Measurements from ENCODE around the gene HOXD12.

HOXD12 gene

GRCh38 chr2:176092270-176093144 is 7.1 kb upstream of the HOXD12 start, which contains the start of gene HOXD13:
Gene HOXD13 (plus strand): TSS chr2:176092721. CDS start chr2:176092891, 170 bp downstream.
- DNase-seq (ENCODE audit: low read depth, low spot score): no peak

DNA sequence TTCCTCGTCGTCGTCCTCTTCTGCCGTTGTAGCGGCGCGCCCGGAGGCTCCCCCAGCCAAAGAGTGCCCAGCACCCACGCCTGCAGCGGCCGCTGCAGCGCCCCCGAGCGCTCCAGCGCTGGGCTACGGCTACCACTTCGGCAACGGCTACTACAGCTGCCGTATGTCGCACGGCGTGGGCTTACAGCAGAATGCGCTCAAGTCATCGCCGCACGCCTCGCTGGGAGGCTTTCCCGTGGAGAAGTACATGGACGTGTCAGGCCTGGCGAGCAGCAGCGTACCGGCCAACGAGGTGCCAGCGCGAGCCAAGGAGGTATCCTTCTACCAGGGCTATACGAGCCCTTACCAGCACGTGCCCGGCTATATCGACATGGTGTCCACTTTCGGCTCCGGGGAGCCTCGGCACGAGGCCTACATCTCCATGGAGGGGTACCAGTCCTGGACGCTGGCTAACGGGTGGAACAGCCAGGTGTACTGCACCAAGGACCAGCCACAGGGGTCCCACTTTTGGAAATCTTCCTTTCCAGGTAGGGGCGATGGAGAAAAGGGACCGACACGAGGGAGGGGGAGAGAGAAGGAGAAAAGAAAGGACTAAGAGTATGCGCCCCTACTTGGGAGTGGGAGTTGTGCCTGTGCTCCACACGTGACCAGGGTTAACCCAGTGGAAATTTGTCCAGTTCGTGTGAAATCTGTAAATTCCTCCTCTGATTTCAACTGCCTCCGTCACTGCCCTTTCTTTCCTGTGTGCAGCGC is 6.3 kb upstream of the HOXD12 start:
- DNase-seq (ENCODE audit: low read depth, low spot score): no peak

DNA sequence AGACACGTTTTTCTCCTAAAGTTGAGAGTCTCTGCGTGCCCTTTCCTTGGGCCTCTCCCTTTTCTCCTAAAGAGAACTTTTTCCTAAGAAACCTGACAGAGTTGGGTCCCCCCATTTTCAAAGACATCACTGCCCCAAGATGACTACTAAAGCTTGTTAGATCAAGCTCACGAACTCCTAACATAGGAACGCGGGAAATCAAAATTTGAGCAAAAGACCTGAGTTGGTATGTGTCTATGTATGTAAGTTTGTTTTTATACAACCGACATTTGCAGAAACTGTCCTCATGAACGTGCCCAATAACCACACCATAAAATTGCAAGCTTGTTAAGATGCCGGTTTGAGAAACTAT is 5.7 kb upstream of the HOXD12 start:
- no peak for DNase-seq (ENCODE audit: low read depth, low spot score)

- DNase-seq (ENCODE audit: low read depth, low spot score): no peak
Observed at GRCh38 chr2:176094349-176094748, 5.2 kb upstream of the HOXD12 start.

DNA sequence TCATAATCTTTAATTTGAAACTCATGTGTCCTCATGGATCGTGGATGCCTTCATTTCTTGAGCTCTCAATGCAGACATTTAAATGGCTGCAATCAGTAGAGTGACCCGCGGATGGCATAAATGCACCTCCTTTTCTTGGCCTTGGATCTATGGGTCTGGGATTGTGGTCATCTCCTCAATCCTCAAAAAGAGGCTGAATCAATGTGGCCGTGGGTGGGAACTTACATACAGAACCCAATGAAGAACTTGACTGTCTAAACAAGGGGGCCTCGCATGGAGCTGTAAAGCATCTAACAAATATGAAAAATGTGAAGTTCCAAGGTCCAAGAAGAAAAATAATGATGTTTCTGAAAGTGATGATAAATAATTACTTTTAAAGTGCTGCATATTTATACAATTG is 4.2 kb upstream of the HOXD12 start:
- DNase-seq (ENCODE audit: low read depth, low spot score): no peak

DNA sequence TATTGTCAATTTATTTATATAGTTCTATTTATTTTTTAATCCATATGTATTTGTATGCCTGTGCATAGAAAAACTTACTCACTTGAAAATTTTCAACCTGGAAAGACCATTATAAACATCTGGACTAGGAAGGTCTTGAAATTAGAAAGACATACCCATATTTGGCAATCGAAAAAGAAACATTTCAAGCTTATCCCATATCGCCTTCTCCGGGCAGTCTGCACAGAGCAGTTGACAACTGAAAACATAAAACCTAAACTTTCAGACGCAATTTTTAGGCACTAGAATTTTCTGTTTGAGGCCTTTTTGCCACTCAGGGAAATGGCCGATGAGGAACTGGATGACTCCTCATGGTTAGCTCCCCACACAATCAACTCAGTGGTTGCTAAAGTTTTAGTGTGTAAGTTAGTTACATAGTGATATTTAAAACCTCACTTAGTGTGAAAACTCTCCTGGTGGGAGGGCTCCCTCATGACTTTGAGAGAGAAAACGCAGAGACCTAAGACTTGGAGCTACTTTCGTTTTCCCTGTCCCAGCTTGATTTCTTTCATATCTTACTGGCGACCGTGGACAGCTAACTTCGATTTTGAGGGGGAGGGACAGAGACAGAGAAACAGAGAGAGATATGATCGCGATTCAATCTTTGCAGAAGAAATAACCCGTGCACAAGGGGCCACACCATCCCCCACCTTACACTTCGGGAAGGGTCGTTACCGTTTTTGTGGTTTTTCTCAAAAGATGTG is 3.2 kb upstream of the HOXD12 start:
- DNase-seq (ENCODE audit: low read depth, low spot score): no peak

DNA sequence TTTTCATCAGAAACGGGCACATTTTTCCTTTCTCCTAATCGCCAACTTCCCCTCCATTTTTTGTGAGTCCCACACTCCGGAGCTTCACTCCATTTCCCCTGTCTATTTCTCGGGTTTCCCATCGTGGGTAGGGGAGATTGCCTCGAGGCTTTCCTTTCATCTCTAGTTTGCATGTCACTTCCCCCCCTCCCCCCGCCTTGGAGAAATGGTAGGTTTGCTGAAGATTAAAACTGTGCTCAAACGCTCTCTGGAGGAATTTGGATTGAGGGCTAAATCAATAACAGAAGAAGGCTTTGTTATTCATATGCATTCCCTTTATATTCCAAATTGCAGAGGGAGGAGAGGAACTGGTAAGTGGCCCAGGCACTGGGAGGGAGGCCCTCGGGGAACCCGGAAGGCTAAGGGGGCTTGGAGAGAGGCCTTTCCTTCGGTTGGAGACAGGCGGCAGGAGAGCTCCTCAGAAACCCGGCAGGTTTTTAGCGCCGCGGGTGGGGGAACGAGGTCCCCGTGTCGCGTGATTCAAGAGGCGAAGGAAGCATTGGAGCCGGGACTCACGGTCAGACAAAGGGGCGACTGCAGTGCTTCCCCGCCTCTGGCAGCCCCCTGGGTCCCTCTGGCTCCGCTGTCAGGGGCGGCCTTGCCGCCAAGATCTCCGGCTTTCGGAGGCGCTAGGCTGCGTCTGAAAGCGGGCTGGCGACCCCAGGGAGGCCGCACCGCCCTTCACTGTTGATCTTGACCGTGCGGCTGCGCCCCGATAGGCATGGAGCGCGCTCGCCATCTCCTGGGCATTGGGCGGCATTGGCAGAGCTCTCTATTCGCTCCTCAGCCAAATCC is 2.4 kb upstream of the HOXD12 start:
- DNase-seq (ENCODE audit: low read depth, low spot score): peak; percentile 80

DNA sequence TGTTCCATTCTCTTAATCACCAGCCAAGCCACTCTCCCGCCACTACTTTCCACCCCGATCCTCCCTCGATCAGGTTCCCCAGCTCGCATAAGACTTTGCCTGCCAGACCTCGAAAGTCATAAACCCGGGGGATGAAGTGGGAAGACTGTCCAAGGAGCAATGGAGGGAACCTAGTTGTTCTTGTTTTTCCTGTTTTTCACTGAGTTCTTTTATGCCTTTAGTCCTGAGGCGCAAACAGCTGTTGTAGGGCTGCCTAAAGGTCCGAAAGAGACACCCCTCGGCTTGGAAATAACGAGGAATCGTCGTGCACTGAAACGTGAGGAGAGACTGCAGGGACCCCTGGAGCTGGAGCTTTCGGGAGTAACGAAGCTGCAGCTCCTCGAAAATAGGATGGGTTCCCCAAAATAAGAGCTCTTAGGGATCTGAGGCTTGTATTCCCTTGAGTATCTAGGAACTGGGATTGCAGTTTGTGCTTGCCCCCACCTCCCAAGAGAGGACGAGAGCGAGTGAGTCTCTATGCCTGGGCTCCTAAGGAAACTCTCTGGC is 1.7 kb upstream of the HOXD12 start:
- no peak for DNase-seq (ENCODE audit: low read depth, low spot score)

GRCh38 chr2:176098366-176099158 is 1.0 kb upstream of the HOXD12 start:
- no peak for DNase-seq (ENCODE audit: low read depth, low spot score)

- DNase-seq (ENCODE audit: low read depth, low spot score): no peak
Observed at GRCh38 chr2:176099159-176099727, 352 bp upstream of the HOXD12 start.

GRCh38 chr2:176100547-176101140 is 1.0 kb downstream of the HOXD12 start:
- no peak for DNase-seq (ENCODE audit: low read depth, low spot score)

GRCh38 chr2:176101216-176101830 is 1.7 kb downstream of the HOXD12 start:
- DNase-seq (ENCODE audit: low read depth, low spot score): no peak

- DNase-seq (ENCODE audit: low read depth, low spot score): no peak
Observed at GRCh38 chr2:176101842-176102241, 2.2 kb downstream of the HOXD12 start.

DNA sequence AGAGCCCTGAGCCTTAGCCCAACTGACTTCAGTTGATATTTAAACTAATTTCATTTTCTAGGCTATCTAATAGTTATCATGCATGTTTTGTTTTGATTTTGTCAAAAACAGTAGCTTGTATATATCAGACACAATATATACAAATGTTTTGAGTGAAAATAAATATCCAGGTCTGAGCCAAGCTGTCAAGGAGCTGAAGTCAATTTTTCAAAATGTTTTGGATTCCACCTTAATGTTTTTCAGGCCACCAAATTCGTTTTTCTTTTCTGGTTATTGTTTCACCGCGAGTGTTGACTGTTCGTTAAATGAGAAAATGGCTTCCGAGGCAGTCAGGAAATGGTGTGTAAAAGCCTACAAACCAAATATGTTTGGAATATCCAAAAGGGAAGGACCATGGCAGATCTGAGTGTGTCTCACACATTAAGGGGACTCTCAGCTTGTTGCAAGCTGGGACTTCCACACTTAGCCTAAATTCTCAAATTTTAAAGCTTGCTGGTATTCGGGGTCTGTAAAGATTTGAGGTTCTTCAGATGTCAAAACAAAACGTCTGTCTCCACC is 2.8 kb downstream of the HOXD12 start:
- no peak for DNase-seq (ENCODE audit: low read depth, low spot score)

DNA sequence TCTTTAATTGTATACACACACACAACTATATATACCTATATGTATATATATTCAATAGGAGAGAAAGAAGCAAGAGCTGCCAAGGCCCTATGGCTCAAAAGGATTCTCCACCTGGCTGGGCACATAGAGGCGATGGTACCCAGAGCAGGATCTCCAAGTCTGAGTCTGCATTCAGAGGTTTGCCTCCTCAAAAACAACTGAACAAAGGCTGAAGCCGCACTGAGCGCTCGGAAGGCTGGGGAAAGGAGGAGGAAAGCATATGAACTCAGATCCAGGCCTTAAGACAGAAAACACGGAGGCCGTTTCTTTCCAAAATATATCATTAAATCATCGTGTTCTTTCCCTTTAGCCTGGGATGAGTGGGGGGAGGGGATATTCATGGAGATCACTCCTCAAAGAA is 3.6 kb downstream of the HOXD12 start:
- DNase-seq (ENCODE audit: low read depth, low spot score): no peak

GRCh38 chr2:176103742-176104315 is 4.2 kb downstream of the HOXD12 start:
- DNase-seq (ENCODE audit: low read depth, low spot score): no peak

- no peak for DNase-seq (ENCODE audit: low read depth, low spot score)
Observed at GRCh38 chr2:176104316-176105077, 4.9 kb downstream of the HOXD12 start.

All from astrocyte of the hippocampus (primary cell).